Endothelial cell of umbilical vein (primary cell): Measurements from ENCODE around the gene RIC1. TPM values are rescaled to one million over a fixed set of nuclear protein-coding genes. Genes with fewer than 3 reads are reported as not detected.

Source experiments
- BruUV-seq: library from RNA; stranded (reverse); fragments of 400-500 nt; replicated peaks from 2 replicates; lab custom pipeline; 2021; lab: Mats Ljungman, UMichigan
- CTCF ChIA-PET: fragments of 300-600, 350-600 bp; sonication (Branson Sonifier 250); formaldehyde crosslinking; loops from one replicate; lab custom pipeline; 2021; ENCODE audit warnings: antibody characterized with exemption, inconsistent platforms; lab: Charles Lee
- POLR2A ChIA-PET: fragments of 300-600, 350-600 bp; sonication (Branson Sonifier 250); formaldehyde crosslinking; loops from one replicate; lab custom pipeline; 2021; ENCODE audit warnings: antibody characterized with exemption, inconsistent platforms; lab: Charles Lee
- DNase-seq: peaks from one replicate; pipeline ENCODE4 v3.0.0-alpha.2; 2011; ENCODE audit warnings: low read depth, low spot score
- FAIRE-seq: peaks from 2 replicates; lab custom pipeline; 2011; peaks lifted over from hg19 to GRCh38; lab: Jason Lieb, UNC
- H2AFZ ChIP-seq: 2 replicates; pipeline ENCODE4 v1.6.0; 2012; ENCODE audit warnings: low read depth, low read length, control low read depth, inconsistent platforms
- H3K27ac ChIP-seq: 2 replicates; pipeline ENCODE4 v1.5.1; 2011; ENCODE audit warnings: low read depth, mild to moderate bottlenecking, control low read depth, low read length, moderate library complexity; ENCODE audit not compliant: insufficient read depth
- H3K27me3 ChIP-seq, 2 experiments: 2 replicates each; pipeline versions ENCODE4 v1.6.0 to v1.6.1; 2011; ENCODE audit warnings: low read length in 2 of 2, mixed read lengths in 1 of 2; ENCODE audit not compliant: control insufficient read depth in 2 of 2, insufficient read depth in 2 of 2
- H3K36me3 ChIP-seq, 2 experiments: 2 replicates in 1 of 2; 3 replicates in 1 of 2; pipeline ENCODE4 v1.5.1; 2011; ENCODE audit warnings: low read length in 2 of 2, mild to moderate bottlenecking in 1 of 2, moderate library complexity in 1 of 2; ENCODE audit not compliant: control insufficient read depth in 2 of 2, insufficient read depth in 2 of 2; ENCODE audit errors: extremely low read depth in 1 of 2
- H3K4me1 ChIP-seq: 3 replicates; pipeline ENCODE4 v1.5.1; 2011; ENCODE audit warnings: mild to moderate bottlenecking, low read length; ENCODE audit not compliant: control insufficient read depth, insufficient read depth; ENCODE audit errors: extremely low read depth
- H3K4me2 ChIP-seq: 2 replicates; pipeline ENCODE4 v1.6.1; 2011; ENCODE audit warnings: low read length, control low read depth, mixed read lengths; ENCODE audit not compliant: insufficient read depth
- H3K4me3 ChIP-seq, 3 experiments: fragments of 200-600 bp in 1 of 3; sonication (generic), shearing (Covaris generic) in 1 of 3; replicated peaks in 1 of 3; 2 replicates each; pipeline ENCODE4 v1.5.1; 2011 to 2016; ENCODE audit warnings: control low read depth in 3 of 3, low read length in 3 of 3, mild to moderate bottlenecking in 2 of 3, inconsistent platforms in 1 of 3, low read depth in 1 of 3, moderate library complexity in 1 of 3; ENCODE audit not compliant: insufficient read depth in 1 of 3
- H3K79me2 ChIP-seq: 2 replicates; pipeline ENCODE4 v1.6.0; 2012; ENCODE audit warnings: low read length, inconsistent platforms; ENCODE audit not compliant: control insufficient read depth, insufficient read depth
- H3K9ac ChIP-seq: replicated peaks from 2 replicates; pipeline ENCODE3; 2011; ENCODE audit warnings: low read length, control low read depth; ENCODE audit not compliant: insufficient read depth; ENCODE audit errors: extremely low read depth
- H3K9me1 ChIP-seq: replicated peaks from 3 replicates; pipeline ENCODE4 v1.6.0; 2011; ENCODE audit warnings: mild to moderate bottlenecking, low read length; ENCODE audit not compliant: control insufficient read depth, insufficient read depth; ENCODE audit errors: extremely low read depth
- H3K9me3 ChIP-seq: replicated peaks from 2 replicates; pipeline ENCODE4 v1.5.1; 2012; ENCODE audit warnings: low read length, inconsistent platforms; ENCODE audit not compliant: control insufficient read depth, insufficient read depth
- H4K20me1 ChIP-seq: replicated peaks from 2 replicates; pipeline ENCODE3; 2011; ENCODE audit warnings: mild to moderate bottlenecking, low read length; ENCODE audit not compliant: control insufficient read depth, insufficient read depth; ENCODE audit errors: extremely low read depth
- CTCF ChIP-seq, 2 donors: IDR thresholded peaks; 1 replicate in 1 of 2; 2 replicates in 1 of 2; pipeline ENCODE4 v1.5.1; 2011; ENCODE audit warnings: low read length in 2 of 2, mild to moderate bottlenecking in 2 of 2, moderate library complexity in 2 of 2, control low read depth in 1 of 2, inconsistent platforms in 1 of 2, low read depth in 1 of 2; ENCODE audit not compliant: insufficient read depth in 1 of 2; ENCODE audit errors: extremely low read depth in 1 of 2
- EZH2 ChIP-seq: IDR thresholded peaks from 2 replicates; pipeline ENCODE4 v1.6.1; 2012; ENCODE audit warnings: borderline replicate concordance, low read depth, mild to moderate bottlenecking, moderate library complexity, low read length, inconsistent platforms; ENCODE audit not compliant: severe bottlenecking
- FOS ChIP-seq: IDR thresholded peaks from 2 replicates; pipeline ENCODE4 v1.6.1; 2011; ENCODE audit warnings: mild to moderate bottlenecking, low read length, moderate library complexity, borderline replicate concordance; ENCODE audit not compliant: insufficient read depth
- GATA2 ChIP-seq: IDR thresholded peaks from 2 replicates; pipeline ENCODE4 v1.7.0; 2011; ENCODE audit warnings: low read depth, mild to moderate bottlenecking, moderate library complexity, mixed read lengths, low read length; ENCODE audit not compliant: insufficient read length, insufficient read depth
- JUN ChIP-seq: IDR thresholded peaks from 2 replicates; pipeline ENCODE4 v1.6.1; 2011; ENCODE audit warnings: borderline replicate concordance, low read depth; ENCODE audit not compliant: insufficient read length, insufficient read depth
- MAX ChIP-seq: IDR thresholded peaks from 2 replicates; pipeline ENCODE4 v1.6.1; 2011; ENCODE audit not compliant: insufficient read depth, insufficient read length
- POLR2A ChIP-seq: IDR thresholded peaks from 2 replicates; pipeline ENCODE4 v1.6.1; 2012; ENCODE audit warnings: low read depth, mild to moderate bottlenecking, control low read depth, low read length
- POLR2AphosphoS5 ChIP-seq: IDR thresholded peaks from 2 replicates; pipeline ENCODE4 v1.6.1; 2012; ENCODE audit warnings: low read depth, mild to moderate bottlenecking, control low read depth, low read length, moderate library complexity; ENCODE audit not compliant: insufficient read depth
- dilution Hi-C: fragments of 300-500 bp; cut with MboI; formaldehyde crosslinking; loops from one replicate; pipeline ENCODE4 v1.15.0; 2019; ENCODE audit warnings: low sequenced_read_pairs; ENCODE audit not compliant: extremely low pct_ligation_motif_present
- intact Hi-C: fragments of 100-400 bp; cut with micrococcal nuclease; formaldehyde crosslinking; loops from one replicate; pipeline ENCODE4 v1.10.0; 2022
- polyA plus RNA-seq, 4 experiments: library from polyadenylated mRNA; depleted of rRNA in 3 of 4; stranded (reverse) in 3 of 4; unstranded in 1 of 4; fragments of >200 nt; gene quantifications; 2 replicates each; pipeline versions ENCODE4 v1.2.1 to v1.2.3, GENCODE V29; 2011 to 2012; ENCODE audit warnings: missing spikeins in 1 of 4
- total RNA-seq: library from RNA; stranded (reverse); gene quantifications from 2 replicates; pipeline ENCODE4 v1.2.3, GENCODE V29; 2021

Gene RIC1
- total and polyA plus RNA-seq, 2 donors (not counting 3 experiments of a cell fraction or from before 2014, with no cell fraction given) = 14.0 to 23.5 TPM

- TF ChIP-seq GATA2 (no peak), MAX (no peak), JUN (no peak), POLR2AphosphoS5 (no peak), EZH2 (no peak), POLR2A (no peak)
- DNase-seq (no peak), FAIRE-seq (no peak)
- dilution Hi-C loops = no loop called here
- ChIA-PET CTCF (interaction anchor here (0.6 to 1.7 kb wide), 3 partner anchors 9 to 213 kb away, joined by 3 to 6 read pairs (median 3); partner anchors contain the start of gene ERMP1), POLR2A (no interaction called here)
- H3K79me2 ChIP-seq = no peaks in the 10 kb centered on the region
- H3K9me1 ChIP-seq = no peaks in the 10 kb centered on the region
- intact Hi-C loops = no loop called here
- no peak overlapping the region for H2AFZ ChIP-seq
- no TSS peak for BruUV-seq
- H3K27ac ChIP-seq = no peak overlapping the region
- no peaks in the 10 kb centered on the region for H3K9me3 ChIP-seq
- no peaks in the 10 kb centered on the region for H3K36me3 ChIP-seq
- H4K20me1 ChIP-seq = no peaks in the 10 kb centered on the region
- no peak overlapping the region for H3K4me2 ChIP-seq
- H3K27me3 ChIP-seq = no peaks in the 10 kb centered on the region
- no peak overlapping the region for H3K9ac ChIP-seq
- no peaks in the 10 kb centered on the region for H3K4me1 ChIP-seq
- no peak overlapping the region for H3K4me3 ChIP-seq
Measured at GRCh38 chr9:5811751-5812150, 182.8 kb downstream of the RIC1 start.

GRCh38 chr9:5813824-5814223 lies 184.9 kb downstream of the RIC1 start:
- Histone ChIP-seq H3K4me3 (no peak overlapping the region), H4K20me1 (no peaks in the 10 kb centered on the region), H3K9ac (no peak overlapping the region), H2AFZ (no peak overlapping the region), H3K79me2 (no peaks in the 10 kb centered on the region), H3K27me3 (no peaks in the 10 kb centered on the region), H3K9me1 (no peaks in the 10 kb centered on the region), H3K4me2 (no peak overlapping the region), H3K27ac (no peak overlapping the region), H3K36me3 (no peaks in the 10 kb centered on the region), H3K9me3 (no peaks in the 10 kb centered on the region), H3K4me1 (no peaks in the 10 kb centered on the region)
- CTCF ChIA-PET = no interaction called here
- POLR2A ChIA-PET = no interaction called here
- intact Hi-C loops (no loop called here), dilution Hi-C loops (no loop called here)
- FAIRE-seq (no peak), DNase-seq (no peak)
- no peak for TF ChIP-seq FOS
- no peak for TF ChIP-seq POLR2AphosphoS5
- no peak for TF ChIP-seq JUN
- TF ChIP-seq CTCF (IDR thresholded peaks at IDR 0.05; ENCODE audit: extremely low read depth in 1 of 2, insufficient read depth in 1 of 2, low read depth in 1 of 2, low read length in 2 of 2) = no peak
- no TSS peak for BruUV-seq
